Measurements from ENCODE around the gene PPP6R2.

DNA sequence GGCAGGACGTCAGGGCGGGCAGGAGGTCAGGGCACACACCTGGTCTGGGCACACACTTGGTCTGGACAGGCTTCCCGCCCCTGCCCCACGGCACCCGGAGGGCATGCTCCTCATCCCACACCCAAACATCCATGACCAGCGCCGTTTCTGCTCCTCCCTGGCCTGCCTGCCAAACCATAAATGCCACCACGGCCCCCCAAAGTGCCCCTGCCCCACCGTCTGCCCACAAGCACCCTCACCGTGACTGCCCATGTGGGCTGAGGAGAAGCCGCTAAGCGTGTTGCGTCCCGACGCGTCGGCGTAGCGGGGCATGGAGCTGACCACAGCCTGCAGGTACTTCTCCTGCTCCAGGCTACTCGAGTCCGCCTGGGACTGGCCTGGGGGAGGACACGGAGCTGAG lies 115.9 kb downstream of the PPP6R2 start:
- no peak for TF ChIP-seq GATA3 (IDR thresholded peaks at IDR 0.05; ENCODE audit: low read depth, low read length)
- TF ChIP-seq GATA2 (IDR thresholded peaks at IDR 0.05; ENCODE audit: low read depth, low read length): no peak

Data from SH-SY5Y (cell line).